ENCODE results near the gene ERCC6L2. TPM values are rescaled to one million over a fixed set of nuclear protein-coding genes. Genes with fewer than 3 reads are reported as not detected.

ERCC6L2 gene
- total RNA-seq, 1 donor from 2014 or later, result 55.5 TPM

DNA sequence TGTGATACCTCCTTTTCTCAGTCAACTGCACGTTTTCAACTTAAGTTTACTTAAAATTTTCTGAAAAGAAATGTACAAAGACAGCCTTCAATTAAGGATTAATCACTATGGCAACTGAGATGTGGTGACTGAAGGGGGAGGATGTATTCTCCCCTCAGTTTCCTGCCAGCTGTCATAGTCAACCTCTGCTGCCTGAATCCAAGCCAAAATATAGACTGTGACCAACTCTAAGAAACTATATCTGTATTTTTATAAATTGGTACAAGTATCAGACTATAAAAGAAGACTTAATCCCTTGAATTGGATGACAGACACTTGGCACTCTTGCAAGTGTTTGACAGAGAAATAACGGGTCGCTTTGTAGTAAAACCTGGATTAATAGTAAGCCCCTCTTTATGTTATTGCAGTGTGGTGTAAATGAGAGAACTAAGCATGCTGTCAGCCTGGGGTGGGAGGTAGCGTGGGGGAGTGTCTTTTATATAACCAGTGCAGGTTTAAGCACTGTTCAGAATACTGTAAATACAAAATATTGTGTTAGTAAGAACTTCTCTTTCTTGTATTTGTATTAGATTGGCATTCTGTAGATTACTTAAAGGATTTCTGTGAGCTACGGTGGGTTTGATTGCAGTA is 106.4 kb downstream of the ERCC6L2 start:
- TF ChIP-seq, protein P1, sequence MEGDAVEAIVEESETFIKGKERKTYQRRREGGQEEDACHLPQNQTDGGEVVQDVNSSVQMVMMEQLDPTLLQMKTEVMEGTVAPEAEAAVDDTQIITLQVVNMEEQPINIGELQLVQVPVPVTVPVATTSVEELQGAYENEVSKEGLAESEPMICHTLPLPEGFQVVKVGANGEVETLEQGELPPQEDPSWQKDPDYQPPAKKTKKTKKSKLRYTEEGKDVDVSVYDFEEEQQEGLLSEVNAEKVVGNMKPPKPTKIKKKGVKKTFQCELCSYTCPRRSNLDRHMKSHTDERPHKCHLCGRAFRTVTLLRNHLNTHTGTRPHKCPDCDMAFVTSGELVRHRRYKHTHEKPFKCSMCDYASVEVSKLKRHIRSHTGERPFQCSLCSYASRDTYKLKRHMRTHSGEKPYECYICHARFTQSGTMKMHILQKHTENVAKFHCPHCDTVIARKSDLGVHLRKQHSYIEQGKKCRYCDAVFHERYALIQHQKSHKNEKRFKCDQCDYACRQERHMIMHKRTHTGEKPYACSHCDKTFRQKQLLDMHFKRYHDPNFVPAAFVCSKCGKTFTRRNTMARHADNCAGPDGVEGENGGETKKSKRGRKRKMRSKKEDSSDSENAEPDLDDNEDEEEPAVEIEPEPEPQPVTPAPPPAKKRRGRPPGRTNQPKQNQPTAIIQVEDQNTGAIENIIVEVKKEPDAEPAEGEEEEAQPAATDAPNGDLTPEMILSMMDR (conservative IDR thresholded peaks at IDR 0.05), result no peak
- Mint-ChIP-seq H3K27ac (no peak overlapping the region), H3K9me3 (peaks cover 3% of the 10 kb centered on the region), H3K4me1 (ENCODE audit: unreplicated experiment) (peaks cover 22% of the 10 kb centered on the region), H3K27me3 (no peaks in the 10 kb centered on the region), H3K4me3 (no peak overlapping the region), H3K36me3 (peaks cover 31% of the 10 kb centered on the region)
- no peak for DNase-seq (ENCODE audit: extremely low spot score, unreplicated experiment)

DNA sequence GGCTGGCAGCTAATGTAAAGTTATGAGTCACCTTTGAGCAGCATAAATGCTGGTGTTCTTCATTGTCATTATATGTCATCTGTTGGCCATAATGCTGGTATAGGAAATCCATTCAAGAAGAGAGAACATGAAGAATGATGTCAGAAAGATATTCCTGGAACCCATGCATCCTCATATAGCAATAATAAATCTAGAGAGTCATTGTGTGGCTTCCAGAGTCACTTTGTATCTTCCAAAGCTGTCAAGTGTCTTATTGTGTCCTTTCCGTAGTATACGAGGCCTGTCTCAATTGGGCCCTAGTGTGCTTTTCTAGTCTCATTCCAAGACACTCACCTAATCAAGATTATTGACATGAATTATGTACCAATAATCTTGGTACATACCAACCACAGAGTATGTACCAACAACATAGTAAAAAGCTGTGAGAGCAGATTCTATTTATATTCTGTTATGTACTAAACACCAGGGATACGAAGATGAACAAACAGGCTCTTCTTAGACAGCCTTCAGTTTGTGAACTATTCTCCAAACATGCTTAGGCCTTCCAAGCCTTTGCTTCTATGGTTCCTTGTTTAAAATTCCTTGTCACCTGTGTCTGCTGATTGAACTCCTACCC is 110.1 kb downstream of the ERCC6L2 start:
- peaks cover 8% of the 10 kb centered on the region for H3K9me3 Mint-ChIP-seq
- H3K4me1 Mint-ChIP-seq (ENCODE audit: unreplicated experiment), result peaks cover 12% of the 10 kb centered on the region
- peaks cover 44% of the 10 kb centered on the region for H3K36me3 Mint-ChIP-seq
- TF ChIP-seq, protein P1 (conservative IDR thresholded peaks at IDR 0.05), result no peak
- no peak overlapping the region for H3K4me3 Mint-ChIP-seq
- no peak overlapping the region for H3K27ac Mint-ChIP-seq
- no peaks in the 10 kb centered on the region for H3K27me3 Mint-ChIP-seq
- DNase-seq (ENCODE audit: extremely low spot score, unreplicated experiment), result no peak

DNA sequence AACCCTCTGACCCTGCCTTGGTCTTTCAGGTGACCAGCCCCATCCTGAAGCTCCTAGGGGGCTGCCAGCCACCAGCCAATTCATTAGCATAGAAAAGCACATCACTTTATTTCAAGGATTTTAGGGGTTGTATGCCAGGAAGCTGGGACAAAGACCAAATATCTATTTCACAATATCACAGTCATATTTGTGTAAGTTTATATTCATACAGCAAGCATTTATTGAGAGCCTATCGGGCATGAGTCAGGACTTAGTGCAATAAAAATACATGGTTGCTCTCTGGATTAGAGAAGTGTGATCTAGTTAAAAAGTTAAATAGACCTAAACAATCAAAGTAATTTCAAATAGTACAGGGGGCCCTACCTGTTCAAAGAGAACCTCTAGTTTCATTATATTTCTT is 113.8 kb downstream of the ERCC6L2 start:
- Mint-ChIP-seq H3K27me3 (no peaks in the 10 kb centered on the region), H3K9me3 (peaks cover 8% of the 10 kb centered on the region), H3K27ac (no peak overlapping the region), H3K4me1 (ENCODE audit: unreplicated experiment) (no peaks in the 10 kb centered on the region), H3K4me3 (no peak overlapping the region), H3K36me3 (peaks cover 47% of the 10 kb centered on the region)
- DNase-seq (ENCODE audit: extremely low spot score, unreplicated experiment), result no peak
- TF ChIP-seq, protein P1 (conservative IDR thresholded peaks at IDR 0.05), result no peak

DNA sequence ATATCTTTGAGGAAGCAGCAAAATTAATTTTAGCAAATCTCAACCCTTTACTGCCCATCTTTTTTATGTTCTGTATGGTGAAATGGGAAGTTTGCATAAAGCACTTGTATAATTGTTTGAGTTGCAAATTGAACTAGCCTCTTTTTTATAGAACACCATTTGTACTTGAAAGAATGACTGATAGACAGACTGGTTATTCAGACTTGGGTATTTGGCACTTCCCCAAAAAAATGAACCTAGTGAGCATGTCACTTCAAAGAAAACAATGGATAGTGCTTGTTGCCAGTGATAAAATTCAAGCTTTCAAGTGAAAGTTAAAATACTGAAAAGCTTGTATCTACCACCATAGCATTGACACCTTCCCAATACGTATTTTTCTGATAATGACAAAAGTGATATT is 115.8 kb downstream of the ERCC6L2 start:
- TF ChIP-seq, protein P1 (conservative IDR thresholded peaks at IDR 0.05), result no peak
- Mint-ChIP-seq H3K27ac (no peak overlapping the region), H3K36me3 (peaks cover 36% of the 10 kb centered on the region), H3K4me3 (no peak overlapping the region), H3K27me3 (no peaks in the 10 kb centered on the region), H3K4me1 (ENCODE audit: unreplicated experiment) (no peaks in the 10 kb centered on the region), H3K9me3 (peaks cover 8% of the 10 kb centered on the region)
- no peak for DNase-seq (ENCODE audit: extremely low spot score, unreplicated experiment)

DNA sequence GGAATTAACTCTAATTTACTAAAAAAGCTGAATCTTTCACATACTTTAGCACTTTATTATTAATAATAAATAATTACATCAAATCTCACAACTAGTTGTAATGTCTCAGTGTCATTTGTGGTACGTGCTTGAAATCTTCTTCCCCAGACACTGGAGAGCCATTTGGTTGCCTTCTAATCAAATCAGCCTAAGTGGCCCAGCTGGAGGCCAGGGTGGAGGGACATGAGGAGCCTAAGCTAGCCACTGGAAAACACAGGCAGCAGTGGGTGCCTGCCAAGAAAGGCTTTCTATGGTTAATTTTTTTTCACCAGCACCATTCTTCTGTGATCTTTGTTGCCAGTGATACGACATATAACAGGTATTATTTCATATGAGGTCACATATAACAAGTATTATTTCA is 117.0 kb downstream of the ERCC6L2 start:
- TF ChIP-seq, protein P1 (conservative IDR thresholded peaks at IDR 0.05), result no peak
- Mint-ChIP-seq H3K27ac (no peak overlapping the region), H3K27me3 (no peaks in the 10 kb centered on the region), H3K4me3 (no peak overlapping the region), H3K9me3 (no peaks in the 10 kb centered on the region), H3K4me1 (ENCODE audit: unreplicated experiment) (no peaks in the 10 kb centered on the region), H3K36me3 (peaks cover 30% of the 10 kb centered on the region)
- no peak for DNase-seq (ENCODE audit: extremely low spot score, unreplicated experiment)

Measured in type B pancreatic cell (in vitro differentiated cells).